Suprapubic skin (tissue), 4 donors: Measurements from ENCODE around the gene GRID1. TPM values are rescaled to one million over a fixed set of nuclear protein-coding genes. Genes with fewer than 3 reads are reported as not detected.

Experiments used
- DNase-seq, 2 donors: peaks; one replicate each; pipeline ENCODE4 v3.0.0-alpha.2; 2019; ENCODE audit warnings: low spot score in 2 of 2
- H3K27ac ChIP-seq: fragments of 200-600 bp; sonication (generic); one replicate; pipeline ENCODE4 v1.5.1; 2019
- H3K27me3 ChIP-seq: fragments of 200-600 bp; sonication (generic); one replicate; pipeline ENCODE4 v1.5.1; 2019
- H3K36me3 ChIP-seq: fragments of 200-600 bp; sonication (generic); one replicate; pipeline ENCODE4 v1.5.1; 2019
- H3K4me1 ChIP-seq: fragments of 200-600 bp; sonication (generic); one replicate; pipeline ENCODE4 v1.5.1; 2019
- H3K4me3 ChIP-seq: fragments of 200-600 bp; sonication (generic); one replicate; pipeline ENCODE4 v1.5.1; 2019; ENCODE audit warnings: mild to moderate bottlenecking
- H3K9me3 ChIP-seq: fragments of 200-600 bp; sonication (generic); one replicate; pipeline ENCODE4 v1.5.1; 2019
- CTCF ChIP-seq, 2 donors: fragments of 200-600 bp in 1 of 2; fragments of 450-650 bp in 1 of 2; sonication (generic) in 1 of 2; IDR thresholded peaks; one replicate each; pipeline ENCODE4 v1.5.1; 2016 to 2019; ENCODE audit warnings: antibody characterized with exemption in 2 of 2, mild to moderate bottlenecking in 1 of 2, moderate library complexity in 1 of 2
- EP300 ChIP-seq: sonication (generic); formaldehyde crosslinking; IDR thresholded peaks from one replicate; pipeline ENCODE4 v1.6.1; 2017; ENCODE audit warnings: antibody characterized with exemption
- POLR2A ChIP-seq, 2 donors: fragments of 450-650 bp; IDR thresholded peaks; one replicate each; pipeline ENCODE4 v1.6.1; 2017; ENCODE audit warnings: antibody characterized with exemption in 2 of 2, mild to moderate bottlenecking in 2 of 2, moderate library complexity in 2 of 2
- POLR2AphosphoS5 ChIP-seq, 3 donors: sonication (generic); formaldehyde crosslinking; IDR thresholded peaks; one replicate each; pipeline ENCODE4 v1.6.1; 2017; ENCODE audit warnings: antibody characterized with exemption in 3 of 3
- WGBS: methylation state at CpG from one replicate; pipeline ENCODE4 v1.1.5; 2018; 5-methylcytosine and 5-hydroxymethylcytosine counted together
- total RNA-seq, 4 donors: library from RNA; depleted of rRNA; stranded (reverse); fragments of >200 nt; gene quantifications; one replicate each; pipeline ENCODE4 v1.1.0, GENCODE V29; 2016

The GRID1 gene
- total RNA-seq, 4 donors from 2014 or later: 1.8 to 3.1 (median 2.4) TPM

GRCh38 chr10:85916994-85917573 is 449.5 kb downstream of the GRID1 start:
- H3K4me1 ChIP-seq: no peaks in the 10 kb centered on the region
- TF ChIP-seq POLR2A (IDR thresholded peaks at IDR 0.05) (no peak), EP300 (no peak), CTCF (IDR thresholded peaks at IDR 0.05) (no peak), POLR2AphosphoS5 (IDR thresholded peaks at IDR 0.05) (no peak)

GRCh38 chr10:85916286-85916685 is 450.3 kb downstream of the GRID1 start:
- DNase-seq: no peak
- TF ChIP-seq CTCF (IDR thresholded peaks at IDR 0.05) (no peak), POLR2A (IDR thresholded peaks at IDR 0.05) (no peak)
- no peaks in the 10 kb centered on the region for H3K9me3 ChIP-seq
- no peaks in the 10 kb centered on the region for H3K4me1 ChIP-seq
- no peak overlapping the region for H3K27ac ChIP-seq
- no peak overlapping the region for H3K4me3 ChIP-seq
- no peaks in the 10 kb centered on the region for H3K36me3 ChIP-seq
- H3K27me3 ChIP-seq: no peaks in the 10 kb centered on the region
- 58% methylated on average over 4 of the region's 5 CpGs for WGBS

More at GRCh38 chr10:85916994-85917573, 449.5 kb downstream of the GRID1 start:
- WGBS: 55% methylated on average over 2 of the region's 2 CpGs
- Histone ChIP-seq H3K27me3 (no peaks in the 10 kb centered on the region), H3K9me3 (no peaks in the 10 kb centered on the region), H3K27ac (no peak overlapping the region), H3K4me3 (no peak overlapping the region), H3K36me3 (no peaks in the 10 kb centered on the region)
- no peak for DNase-seq

GRCh38 chr10:85915245-85915846 is 451.2 kb downstream of the GRID1 start:
- Histone ChIP-seq H3K9me3 (no peaks in the 10 kb centered on the region), H3K27me3 (no peaks in the 10 kb centered on the region), H3K4me3 (no peak overlapping the region), H3K36me3 (no peaks in the 10 kb centered on the region), H3K4me1 (no peaks in the 10 kb centered on the region), H3K27ac (no peak overlapping the region)
- no peak for DNase-seq
- TF ChIP-seq CTCF (IDR thresholded peaks at IDR 0.05) (no peak), EP300 (no peak), POLR2AphosphoS5 (IDR thresholded peaks at IDR 0.05) (no peak), POLR2A (IDR thresholded peaks at IDR 0.05) (no peak)
- over 99% methylated on average over 4 of the region's 4 CpGs for WGBS

- 56% methylated on average over 3 of the region's 3 CpGs for WGBS
- TF ChIP-seq EP300: no peak
- TF ChIP-seq POLR2AphosphoS5 (IDR thresholded peaks at IDR 0.05): no peak
- no peak for TF ChIP-seq CTCF (IDR thresholded peaks at IDR 0.05)
- TF ChIP-seq POLR2A (IDR thresholded peaks at IDR 0.05): no peak
- H3K9me3 ChIP-seq: no peaks in the 10 kb centered on the region
- H3K27ac ChIP-seq: no peak overlapping the region
- DNase-seq: no peak
- H3K4me1 ChIP-seq: no peaks in the 10 kb centered on the region
- no peaks in the 10 kb centered on the region for H3K36me3 ChIP-seq
- H3K4me3 ChIP-seq: no peak overlapping the region
- H3K27me3 ChIP-seq: no peaks in the 10 kb centered on the region
These were observed 451.9 kb downstream of the GRID1 start for GRCh38 chr10:85914720-85915119.

GRCh38 chr10:85908462-85908861 is 458.1 kb downstream of the GRID1 start:
- Histone ChIP-seq H3K4me3 (no peak overlapping the region), H3K27me3 (no peaks in the 10 kb centered on the region), H3K4me1 (no peaks in the 10 kb centered on the region), H3K9me3 (no peaks in the 10 kb centered on the region), H3K36me3 (no peaks in the 10 kb centered on the region), H3K27ac (no peak overlapping the region)
- WGBS: 90% methylated on average over 3 of the region's 3 CpGs
- TF ChIP-seq POLR2A (IDR thresholded peaks at IDR 0.05) (no peak), EP300 (no peak), CTCF (IDR thresholded peaks at IDR 0.05) (no peak), POLR2AphosphoS5 (IDR thresholded peaks at IDR 0.05) (no peak)
- no peak for DNase-seq
